ENCODE results near the gene RACGAP1. TPM values are rescaled to one million over a fixed set of nuclear protein-coding genes. Genes with fewer than 3 reads are reported as not detected.

RACGAP1 gene
- total and polyA plus RNA-seq, 2 of the 8 experiments (the other 6 are each of a cell fraction or from before 2014, with no cell fraction given): 18.0 to 66.3 TPM

GRCh38 chr12:50059440-50060119, 34.3 kb upstream of the RACGAP1 start (continued):
- TF ChIP-seq CHD7 (IDR thresholded peaks at IDR 0.05; ENCODE audit: insufficient replicate concordance, low read length) (no peak), JUN (IDR thresholded peaks at IDR 0.05; ENCODE audit: low read depth, low read length) (no peak), POU5F1 (IDR thresholded peaks at IDR 0.05; ENCODE audit: low read depth, low read length) (no peak), TEAD4 (IDR thresholded peaks at IDR 0.05; ENCODE audit: low read depth, low read length) (no peak), NANOG (IDR thresholded peaks at IDR 0.05; ENCODE audit: insufficient read depth, low read depth, low read length, poor library complexity, severe bottlenecking) (no peak), SP4 (IDR thresholded peaks at IDR 0.05; ENCODE audit: low read length) (no peak), SIX5 (IDR thresholded peaks at IDR 0.05; ENCODE audit: low read depth, low read length) (no peak), NRF1 (IDR thresholded peaks at IDR 0.05; ENCODE audit: low read depth, low read length) (no peak), BACH1 (IDR thresholded peaks at IDR 0.05; ENCODE audit: low read length) (no peak), FOSL1 (IDR thresholded peaks at IDR 0.05; ENCODE audit: insufficient read depth, low read depth, low read length) (no peak), SP2 (IDR thresholded peaks at IDR 0.05; ENCODE audit: low read length) (no peak)
